Inflammatory macrophage (primary cell): Measurements from ENCODE around the gene CBFB.
A peak's percentile ranks its signal among the peaks of the same experiment; 100 is the strongest.
"Not testable (repeated sequence)": the region's sequence is repeated elsewhere in the genome, so short reads cannot be mapped to it uniquely, and the experiment has no call there.

Experiments
- DNase-seq, 2 donors: peaks; one replicate each; pipeline ENCODE4 v3.0.0-alpha.2; 2020 to 2022

The CBFB gene

GRCh38 chr16:67098599-67098998 is 69.7 kb downstream of the CBFB start:
- no peak for DNase-seq

GRCh38 chr16:67100569-67101310 is 71.8 kb downstream of the CBFB start:
- no peak for DNase-seq

- DNase-seq, result no peak
Measured at GRCh38 chr16:67101311-67102082, 72.5 kb downstream of the CBFB start.

- DNase-seq, result peak in 1 of 2 donors; percentile 15
Measured at GRCh38 chr16:67104061-67104460, 75.1 kb downstream of the CBFB start.

- peak in 1 of 2 donors; percentile 36 for DNase-seq
Measured at GRCh38 chr16:67104845-67105244, 75.9 kb downstream of the CBFB start.

GRCh38 chr16:67105246-67105645 is 76.3 kb downstream of the CBFB start:
- peak; percentile 79 to 89 for DNase-seq

- no peak for DNase-seq
Measured at GRCh38 chr16:67105881-67106280, 76.9 kb downstream of the CBFB start.

GRCh38 chr16:67108489-67108888 is 79.5 kb downstream of the CBFB start:
- DNase-seq, result no peak

GRCh38 chr16:67108931-67109406 is 80.0 kb downstream of the CBFB start:
- DNase-seq, result no peak

GRCh38 chr16:67109407-67110135 is 80.6 kb downstream of the CBFB start, which contains the start of gene PHAF1:
Gene PHAF1 (plus strand): TSS chr16:67109941. CDS start chr16:67110176, 235 bp downstream.
- DNase-seq, result peak; percentile 93 to 94

GRCh38 chr16:67111951-67112444 is 83.0 kb downstream of the CBFB start:
- no peak for DNase-seq

GRCh38 chr16:67112591-67113399 is 83.8 kb downstream of the CBFB start:
- no peak for DNase-seq

GRCh38 chr16:67114793-67115192 is 85.8 kb downstream of the CBFB start:
- no peak for DNase-seq

- peak; percentile 61 to 75 for DNase-seq
Measured at GRCh38 chr16:67115639-67116038, 86.7 kb downstream of the CBFB start.

GRCh38 chr16:67116388-67117311 is 87.7 kb downstream of the CBFB start:
- peak; percentile 37 to 43 for DNase-seq

GRCh38 chr16:67117716-67118115 is 88.8 kb downstream of the CBFB start:
- no peak for DNase-seq

GRCh38 chr16:67120025-67120424 is 91.1 kb downstream of the CBFB start:
- DNase-seq, result no peak

- DNase-seq, result not testable (repeated sequence)
Measured at GRCh38 chr16:67122799-67123198, 93.8 kb downstream of the CBFB start.

- DNase-seq, result no peak
Measured at GRCh38 chr16:67128417-67128816, 99.5 kb downstream of the CBFB start.

GRCh38 chr16:67128887-67129286 is 99.9 kb downstream of the CBFB start:
- no peak for DNase-seq

- no peak for DNase-seq
Measured at GRCh38 chr16:67129422-67129821, 100.5 kb downstream of the CBFB start.
